ENCODE measurements around the gene PRPF38B. TPM values are rescaled to one million over a fixed set of nuclear protein-coding genes. Genes with fewer than 3 reads are reported as not detected.

Gene PRPF38B
- total and polyA plus RNA-seq, 4 experiments from 2014 or later, result 11.9 to 126 (median 80.1) TPM

GRCh38 chr1:108646648-108647269 lies 45.4 kb upstream of the PRPF38B start:
- Mint-ChIP-seq H3K27me3 (no peaks in the 10 kb centered on the region), H3K36me3 (peaks cover 42 to 45% of the 10 kb centered on the region in 2 donors), H3K9me3 (peaks cover 0 to 16% (median 7%) of the 10 kb centered on the region in 8 donors), H3K4me3 (peak overlapping the region; percentile 42 to 88 (median 80)), H3K27ac (peak overlapping the region; percentile 96 to 99 (median 99)), H3K4me1 (peaks cover 51 to 62% (median 57%) of the 10 kb centered on the region in 4 donors)
- Histone ChIP-seq H3K4me1 (ENCODE audit: insufficient read depth, low read length) (peaks cover 56% of the 10 kb centered on the region), H3K9me3 (ENCODE audit: control insufficient read depth in 1 of 2, low read length in 2 of 2) (peaks cover 0 to 4% of the 10 kb centered on the region in 2 donors), H3K36me3 (ENCODE audit: insufficient read depth, low read length) (no peaks in the 10 kb centered on the region), H3K27ac (ENCODE audit: low read depth, low read length) (peak overlapping the region; percentile 57), H3K4me3 (ENCODE audit: low read length in 2 of 2) (peak overlapping the region; percentile 12 to 26), H3K27me3 (ENCODE audit: insufficient read depth, low read length) (no peaks in the 10 kb centered on the region)
- peak; percentile 80 to 87 (median 84) for DNase-seq
- CTCF ChIA-PET (ENCODE audit: partially characterized antibody), result interaction anchor here (1.1 to 5.6 kb wide), 9 partner anchors 14 to 136 kb away, joined by 4 to 153 read pairs (median 38); partner anchors contain the start of genes EEIG2, HENMT1 and PRPF38B
- intact Hi-C loops (cut with micrococcal nuclease), result loop anchor here (1.0 to 10.0 kb wide), 7 partner anchors 14 to 862 kb away; partner anchors contain the start of genes ELAPOR1, PRPF38B, SLC25A24 and STXBP3
- POLR2A ChIA-PET (ENCODE audit: partially characterized antibody), result interaction anchor here (0.7 to 10.7 kb wide), 28 partner anchors 9 to 1692 kb away, joined by 3 to 536 read pairs (median 5); partner anchors contain the start of genes CLCC1, EEIG2, ELAPOR1 and HENMT1

GRCh38 chr1:108653431-108654105 lies 38.5 kb upstream of the PRPF38B start:
- Mint-ChIP-seq H3K4me1 (peaks cover 6 to 10% (median 9%) of the 10 kb centered on the region in 4 donors), H3K27me3 (no peaks in the 10 kb centered on the region), H3K27ac (peak overlapping the region in 3 of 7 donors; percentile 7 to 30 (median 13)), H3K4me3 (no peak overlapping the region), H3K9me3 (peaks cover 0 to 7% (median 3%) of the 10 kb centered on the region in 8 donors), H3K36me3 (peaks cover 61 to 64% of the 10 kb centered on the region in 2 donors)
- H3K27ac ChIP-seq (ENCODE audit: low read depth, low read length), result no peak overlapping the region
- H3K9me3 ChIP-seq (ENCODE audit: control insufficient read depth in 1 of 2, low read length in 2 of 2), result no peaks in the 10 kb centered on the region
- no peaks in the 10 kb centered on the region for H3K36me3 ChIP-seq (ENCODE audit: insufficient read depth, low read length)
- no peaks in the 10 kb centered on the region for H3K27me3 ChIP-seq (ENCODE audit: insufficient read depth, low read length)
- no peak for DNase-seq
- H3K4me1 ChIP-seq (ENCODE audit: insufficient read depth, low read length), result no peaks in the 10 kb centered on the region
- no peak overlapping the region for H3K4me3 ChIP-seq (ENCODE audit: low read length in 2 of 2)
- intact Hi-C loops (cut with micrococcal nuclease), result no loop called here
- CTCF ChIA-PET (ENCODE audit: partially characterized antibody), result no interaction called here
- POLR2A ChIA-PET (ENCODE audit: partially characterized antibody), result no interaction called here

GRCh38 chr1:108657356-108658080 lies 34.6 kb upstream of the PRPF38B start:
- Mint-ChIP-seq H3K4me3 (no peak overlapping the region), H3K9me3 (peaks cover 0 to 5% (median 0%) of the 10 kb centered on the region in 8 donors), H3K27ac (peak overlapping the region; percentile 10 to 80 (median 56)), H3K27me3 (no peaks in the 10 kb centered on the region), H3K4me1 (peaks cover 15 to 42% (median 24%) of the 10 kb centered on the region in 4 donors), H3K36me3 (peaks cover 25 to 33% of the 10 kb centered on the region in 2 donors)
- no peaks in the 10 kb centered on the region for H3K9me3 ChIP-seq (ENCODE audit: control insufficient read depth in 1 of 2, low read length in 2 of 2)
- no peak overlapping the region for H3K4me3 ChIP-seq (ENCODE audit: low read length in 2 of 2)
- H3K27ac ChIP-seq (ENCODE audit: low read depth, low read length), result no peak overlapping the region
- intact Hi-C loops (cut with micrococcal nuclease), result no loop called here
- no peak for DNase-seq
- H3K4me1 ChIP-seq (ENCODE audit: insufficient read depth, low read length), result peaks cover 21% of the 10 kb centered on the region
- ChIA-PET POLR2A (ENCODE audit: partially characterized antibody) (interaction anchor here (1.2 to 8.9 kb wide), 3 partner anchors 10 to 98 kb away, joined by 3 to 536 read pairs (median 3); partner anchors contain the start of gene EEIG2), CTCF (ENCODE audit: partially characterized antibody) (interaction anchor here (9.9 kb wide), 1 partner anchor 12 kb away, joined by 123 read pairs; no protein-coding TSS in a partner anchor)
- no peaks in the 10 kb centered on the region for H3K27me3 ChIP-seq (ENCODE audit: insufficient read depth, low read length)
- no peaks in the 10 kb centered on the region for H3K36me3 ChIP-seq (ENCODE audit: insufficient read depth, low read length)

- ChIA-PET POLR2A (ENCODE audit: partially characterized antibody) (interaction anchor here (0.6 to 8.9 kb wide), 30 partner anchors 10 to 461 kb away, joined by 3 to 536 read pairs (median 5); partner anchors contain the start of genes EEIG2, PRPF38B, SLC25A24 and TAF13), CTCF (ENCODE audit: partially characterized antibody) (interaction anchor here (0.9 to 9.9 kb wide), 9 partner anchors 9 to 101 kb away, joined by 3 to 123 read pairs (median 4); partner anchors contain the start of genes EEIG2 and PRPF38B)
- peaks cover 25% of the 10 kb centered on the region for H3K4me1 ChIP-seq (ENCODE audit: insufficient read depth, low read length)
- H3K27ac Mint-ChIP-seq, result peak within 1 kb of the TSS; percentile 96 to 98 (median 98)
- no peaks in the 10 kb centered on the region for H3K36me3 ChIP-seq (ENCODE audit: insufficient read depth, low read length)
- peak within 1 kb of the TSS; percentile 80 to 88 (median 86) for H3K4me3 Mint-ChIP-seq
- H3K9me3 Mint-ChIP-seq, result no peaks in the 10 kb centered on the region
- H3K9me3 ChIP-seq (ENCODE audit: control insufficient read depth in 1 of 2, low read length in 2 of 2), result no peaks in the 10 kb centered on the region
- intact Hi-C loops (cut with micrococcal nuclease), result loop anchor here (2.0 kb wide), 1 partner anchor 32 kb away; the partner anchor contains the start of gene PRPF38B
- H3K27ac ChIP-seq (ENCODE audit: low read depth, low read length), result peak within 1 kb of the TSS; percentile 97
- H3K36me3 Mint-ChIP-seq, result peaks cover under 1 to 11% of the 10 kb centered on the region in 2 donors
- H3K4me3 ChIP-seq (ENCODE audit: low read length in 2 of 2), result peak within 1 kb of the TSS; percentile 47 to 79
- H3K27me3 Mint-ChIP-seq, result no peaks in the 10 kb centered on the region
- DNase-seq, result peak; percentile 88 to 90 (median 88)
- H3K4me1 Mint-ChIP-seq, result peaks cover 18 to 41% (median 29%) of the 10 kb centered on the region in 4 donors
- H3K27me3 ChIP-seq (ENCODE audit: insufficient read depth, low read length), result no peaks in the 10 kb centered on the region
Observed at GRCh38 chr1:108661030-108661609, 31.0 kb upstream of the PRPF38B start, which contains the start of gene HENMT1. Gene HENMT1, minus strand, starts transcription at chr1:108661093. Its CDS starts 1,209 bp downstream, at chr1:108659884.

- H3K27me3 Mint-ChIP-seq, result no peaks in the 10 kb centered on the region
- ChIA-PET CTCF (ENCODE audit: partially characterized antibody) (interaction anchor here (1.4 to 9.9 kb wide), 4 partner anchors 18 to 103 kb away, joined by 3 to 123 read pairs (median 24); partner anchors contain the start of genes EEIG2 and PRPF38B), POLR2A (ENCODE audit: partially characterized antibody) (interaction anchor here (1.4 to 8.9 kb wide), 6 partner anchors 15 to 102 kb away, joined by 3 to 536 read pairs (median 40); partner anchors contain the start of genes EEIG2 and PRPF38B)
- Histone ChIP-seq H3K27ac (ENCODE audit: low read depth, low read length) (no peak overlapping the region), H3K4me1 (ENCODE audit: insufficient read depth, low read length) (peaks cover 25% of the 10 kb centered on the region), H3K9me3 (ENCODE audit: control insufficient read depth in 1 of 2, low read length in 2 of 2) (no peaks in the 10 kb centered on the region), H3K27me3 (ENCODE audit: insufficient read depth, low read length) (no peaks in the 10 kb centered on the region), H3K4me3 (ENCODE audit: low read length in 2 of 2) (no peak overlapping the region), H3K36me3 (ENCODE audit: insufficient read depth, low read length) (no peaks in the 10 kb centered on the region)
- no peaks in the 10 kb centered on the region for H3K9me3 Mint-ChIP-seq
- H3K4me1 Mint-ChIP-seq, result peaks cover 16 to 41% (median 28%) of the 10 kb centered on the region in 4 donors
- H3K36me3 Mint-ChIP-seq, result peaks cover 0 to 3% of the 10 kb centered on the region in 2 donors
- H3K4me3 Mint-ChIP-seq, result peak overlapping the region in 6 of 8 donors; percentile 19 to 60 (median 42)
- H3K27ac Mint-ChIP-seq, result peak overlapping the region; percentile 10 to 98 (median 95)
- no peak for DNase-seq
- intact Hi-C loops (cut with micrococcal nuclease), result no loop called here
Observed at GRCh38 chr1:108663074-108663473, 29.0 kb upstream of the PRPF38B start.

GRCh38 chr1:108664481-108664880 lies 27.6 kb upstream of the PRPF38B start:
- intact Hi-C loops (cut with micrococcal nuclease), result no loop called here
- H3K4me1 ChIP-seq (ENCODE audit: insufficient read depth, low read length), result peaks cover 25% of the 10 kb centered on the region
- POLR2A ChIA-PET (ENCODE audit: partially characterized antibody), result interaction anchor here (0.8 to 8.9 kb wide), 2 partner anchors 17 to 27 kb away, joined by 4 to 536 read pairs; partner anchors contain the start of gene PRPF38B
- no peaks in the 10 kb centered on the region for H3K9me3 ChIP-seq (ENCODE audit: control insufficient read depth in 1 of 2, low read length in 2 of 2)
- no peak overlapping the region for H3K4me3 ChIP-seq (ENCODE audit: low read length in 2 of 2)
- Mint-ChIP-seq H3K4me1 (peaks cover 15 to 39% (median 23%) of the 10 kb centered on the region in 4 donors), H3K9me3 (no peaks in the 10 kb centered on the region), H3K27ac (peak overlapping the region in 1 of 7 donors; percentile 46), H3K4me3 (no peak overlapping the region), H3K27me3 (no peaks in the 10 kb centered on the region), H3K36me3 (peaks cover 0 to 2% of the 10 kb centered on the region in 2 donors)
- no peak overlapping the region for H3K27ac ChIP-seq (ENCODE audit: low read depth, low read length)
- no peaks in the 10 kb centered on the region for H3K27me3 ChIP-seq (ENCODE audit: insufficient read depth, low read length)
- DNase-seq, result no peak
- no peaks in the 10 kb centered on the region for H3K36me3 ChIP-seq (ENCODE audit: insufficient read depth, low read length)
- CTCF ChIA-PET (ENCODE audit: partially characterized antibody), result interaction anchor here (1.1 to 9.9 kb wide), 2 partner anchors 19 to 104 kb away, joined by 5 to 123 read pairs; partner anchors contain the start of gene EEIG2

Data from CD4-positive, alpha-beta memory T cell (primary cell).